Kidney epithelial cell (primary cell): Measurements from ENCODE around the gene TXNDC2. TPM values are rescaled to one million over a fixed set of nuclear protein-coding genes. Genes with fewer than 3 reads are reported as not detected.

Experiments
- DNase-seq: peaks from one replicate; pipeline ENCODE4 v3.0.0-alpha.2; 2010; ENCODE audit warnings: low read depth
- H3K27me3 ChIP-seq: 2 replicates; pipeline ENCODE4 v1.6.0; 2011; ENCODE audit warnings: low read length; ENCODE audit not compliant: control insufficient read depth, insufficient read depth
- H3K36me3 ChIP-seq: 2 replicates; pipeline ENCODE4 v1.5.1; 2011; ENCODE audit warnings: low read length; ENCODE audit not compliant: control insufficient read depth, insufficient read depth
- H3K4me3 ChIP-seq: 2 replicates; pipeline ENCODE4 v1.5.1; 2011; ENCODE audit warnings: low read depth, mild to moderate bottlenecking, control low read depth, low read length
- CTCF ChIP-seq: IDR thresholded peaks from 2 replicates; pipeline ENCODE4 v1.5.1; 2011; ENCODE audit warnings: mild to moderate bottlenecking, moderate library complexity, low read length, control low read depth, inconsistent platforms; ENCODE audit not compliant: insufficient read depth, poor library complexity, severe bottlenecking
- total RNA-seq: library from RNA; depleted of rRNA; stranded (reverse); fragments of >200 nt; gene quantifications from 2 replicates; pipeline ENCODE4 v1.2.3, GENCODE V29; 2015

TXNDC2 gene
- total RNA-seq, 1 donor from 2014 or later: not detected

- no peak for DNase-seq
- no peak for TF ChIP-seq CTCF
Observed at GRCh38 chr18:9925369-9925768, 39.6 kb downstream of the TXNDC2 start.

GRCh38 chr18:9925795-9926194 is 40.0 kb downstream of the TXNDC2 start:
- no peak for DNase-seq
- TF ChIP-seq CTCF: no peak
- H3K4me3 ChIP-seq: no peak overlapping the region
- H3K27me3 ChIP-seq: no peaks in the 10 kb centered on the region
- no peaks in the 10 kb centered on the region for H3K36me3 ChIP-seq

More at GRCh38 chr18:9925369-9925768, 39.6 kb downstream of the TXNDC2 start:
- H3K4me3 ChIP-seq: no peak overlapping the region
- no peaks in the 10 kb centered on the region for H3K27me3 ChIP-seq
- H3K36me3 ChIP-seq: no peaks in the 10 kb centered on the region

GRCh38 chr18:9926223-9926894 is 40.6 kb downstream of the TXNDC2 start:
- H3K4me3 ChIP-seq: no peak overlapping the region
- no peaks in the 10 kb centered on the region for H3K36me3 ChIP-seq
- TF ChIP-seq CTCF: no peak
- no peaks in the 10 kb centered on the region for H3K27me3 ChIP-seq
- no peak for DNase-seq

GRCh38 chr18:9926977-9927376 is 41.2 kb downstream of the TXNDC2 start:
- DNase-seq: no peak
- H3K27me3 ChIP-seq: no peaks in the 10 kb centered on the region
- H3K4me3 ChIP-seq: no peak overlapping the region
- no peak for TF ChIP-seq CTCF
- H3K36me3 ChIP-seq: no peaks in the 10 kb centered on the region

- no peak for DNase-seq
- Histone ChIP-seq H3K27me3 (no peaks in the 10 kb centered on the region), H3K4me3 (no peak overlapping the region), H3K36me3 (no peaks in the 10 kb centered on the region)
- no peak for TF ChIP-seq CTCF
Observed at GRCh38 chr18:9927392-9928063, 41.8 kb downstream of the TXNDC2 start.
